SK-N-SH (cell line): ENCODE data around the gene UTP3. TPM values are rescaled to one million over a fixed set of nuclear protein-coding genes. Genes with fewer than 3 reads are reported as not detected.
"Not testable (repeated sequence)": the region's sequence is repeated elsewhere in the genome, so short reads cannot be mapped to it uniquely, and the experiment has no call there.

Experiments used
- CTCF ChIA-PET: fragments of 300-600, 350-600 bp; formaldehyde crosslinking; extraction: SDS; loops from one replicate; lab custom pipeline; 2021; lab: Yijun Ruan, JAX
- POLR2A ChIA-PET: fragments of 350-600 bp; sonication (Branson Sonifier 250); formaldehyde crosslinking; extraction: SDS; loops from one replicate; lab custom pipeline; 2020; ENCODE audit warnings: antibody characterized with exemption, inconsistent platforms; lab: Yijun Ruan, JAX
- DNase-seq: peaks from one replicate; pipeline ENCODE4 v3.0.0; 2012
- H2AFZ ChIP-seq: fragments of 200-600 bp; sonication (generic); 2 replicates; pipeline ENCODE4 v1.8.1; 2016; ENCODE audit warnings: antibody characterized with exemption, mild to moderate bottlenecking, low read depth
- H3F3A ChIP-seq: fragments of 200-600 bp; sonication (generic); replicated peaks from 2 replicates; pipeline ENCODE3; 2016; ENCODE audit warnings: antibody characterized with exemption, mild to moderate bottlenecking; ENCODE audit not compliant: insufficient read depth
- H3K27ac ChIP-seq, 2 experiments: fragments of 200-500 bp in 1 of 2; fragments of 200-600 bp in 1 of 2; sonication (Bioruptor generic) in 1 of 2; sonication (generic), shearing (Covaris generic) in 1 of 2; 2 replicates each; pipeline versions ENCODE4 v1.5.1 to v1.6.1; 2014 to 2016; ENCODE audit warnings: low read depth in 2 of 2, inconsistent platforms in 1 of 2, low read length in 1 of 2, mild to moderate bottlenecking in 1 of 2, mixed read lengths in 1 of 2
- H3K27me3 ChIP-seq: fragments of 200-600 bp; sonication (generic), shearing (Covaris generic); 2 replicates; pipeline ENCODE4 v1.6.1; 2016; ENCODE audit warnings: mixed run types; ENCODE audit not compliant: insufficient read depth
- H3K36me3 ChIP-seq, 2 experiments: fragments of 200-500 bp in 1 of 2; fragments of 200-600 bp in 1 of 2; sonication (Bioruptor generic) in 1 of 2; sonication (generic) in 1 of 2; replicated peaks in 1 of 2; 2 replicates each; pipeline versions ENCODE3 to v1.5.1; 2014 to 2016; ENCODE audit warnings: low read length in 1 of 2, mild to moderate bottlenecking in 1 of 2; ENCODE audit not compliant: insufficient read depth in 2 of 2, control insufficient read depth in 1 of 2
- H3K4me1 ChIP-seq, 2 experiments: fragments of 200-500 bp in 1 of 2; fragments of 200-600 bp in 1 of 2; sonication (Bioruptor generic) in 1 of 2; sonication (generic), shearing (Covaris generic) in 1 of 2; 2 replicates each; pipeline versions ENCODE4 v1.5.1 to v1.6.1; 2014 to 2016; ENCODE audit warnings: low read depth in 1 of 2, low read length in 1 of 2, mixed run types in 1 of 2; ENCODE audit not compliant: insufficient read depth in 2 of 2, control insufficient read depth in 1 of 2
- H3K4me2 ChIP-seq: fragments of 200-600 bp; sonication (generic), shearing (Covaris generic); 2 replicates; pipeline ENCODE4 v1.6.1; 2017; ENCODE audit warnings: mixed run types
- H3K4me3 ChIP-seq, 2 experiments: fragments of 200-500 bp in 1 of 2; fragments of 200-600 bp in 1 of 2; sonication (Bioruptor generic) in 1 of 2; sonication (generic), shearing (Covaris generic) in 1 of 2; 2 replicates each; pipeline versions ENCODE4 v1.5.1 to v1.8.1; 2014 to 2016; ENCODE audit warnings: low read depth in 2 of 2, inconsistent platforms in 1 of 2, low read length in 1 of 2, mild to moderate bottlenecking in 1 of 2, mixed read lengths in 1 of 2, moderate library complexity in 1 of 2
- H3K79me2 ChIP-seq: fragments of 200-600 bp; sonication (generic); 2 replicates; pipeline ENCODE4 v1.8.1; 2017; ENCODE audit warnings: mild to moderate bottlenecking; ENCODE audit not compliant: insufficient read depth
- H3K9ac ChIP-seq: fragments of 200-600 bp; sonication (generic); 2 replicates; pipeline ENCODE4 v1.6.1; 2017; ENCODE audit warnings: mixed run types
- H3K9me2 ChIP-seq: fragments of 200-600 bp; sonication (generic); 2 replicates; pipeline ENCODE4 v1.6.1; 2017; ENCODE audit warnings: mixed run types
- H3K9me3 ChIP-seq: fragments of 200-600 bp; sonication (generic); 2 replicates; pipeline ENCODE4 v1.6.1; 2017; ENCODE audit warnings: mixed run types, mild to moderate bottlenecking, moderate library complexity
- H4K20me1 ChIP-seq: fragments of 200-600 bp; sonication (generic); 2 replicates; pipeline ENCODE4 v1.6.1; 2017; ENCODE audit warnings: mild to moderate bottlenecking, mixed run types; ENCODE audit not compliant: insufficient read depth
- CTCF ChIP-seq: fragments of 200-600 bp; sonication (generic); IDR thresholded peaks from 2 replicates; pipeline ENCODE4 v1.6.1; 2017; ENCODE audit warnings: antibody characterized with exemption, mild to moderate bottlenecking, moderate library complexity
- FOXM1 ChIP-seq: IDR thresholded peaks from 2 replicates; pipeline ENCODE4 v1.4.0; 2012; ENCODE audit warnings: low read depth, mild to moderate bottlenecking
- GABPA ChIP-seq: IDR thresholded peaks from 2 replicates; pipeline ENCODE4 v1.4.0; 2012; ENCODE audit warnings: low read depth, mild to moderate bottlenecking
- NRF1 ChIP-seq: IDR thresholded peaks from 2 replicates; pipeline ENCODE4 v1.6.1; 2012; ENCODE audit warnings: low read depth, mild to moderate bottlenecking, low read length
- RAD21 ChIP-seq: IDR thresholded peaks from 2 replicates; pipeline ENCODE4 v1.6.1; 2012; ENCODE audit warnings: mild to moderate bottlenecking, low read length
- RFX5 ChIP-seq: IDR thresholded peaks from 2 replicates; pipeline ENCODE4 v1.6.1; 2012; ENCODE audit warnings: mild to moderate bottlenecking, improper control_type of control experiment, low read length
- RXRA ChIP-seq: IDR thresholded peaks from 2 replicates; pipeline ENCODE4 v1.4.0; 2012; ENCODE audit warnings: low read depth, mild to moderate bottlenecking, borderline replicate concordance
- SMC3 ChIP-seq: IDR thresholded peaks from 2 replicates; pipeline ENCODE4 v1.6.1; 2012; ENCODE audit warnings: low read depth, low read length, improper control_type of control experiment
- TAF1 ChIP-seq: IDR thresholded peaks from 2 replicates; pipeline ENCODE4 v1.6.1; 2012; ENCODE audit warnings: low read depth, mild to moderate bottlenecking, low read length, moderate library complexity, borderline replicate concordance
- TCF12 ChIP-seq: IDR thresholded peaks from 2 replicates; pipeline ENCODE4 v1.4.0; 2012
- YY1 ChIP-seq: IDR thresholded peaks from 2 replicates; pipeline ENCODE4 v1.4.0; 2012; ENCODE audit warnings: low read depth, mild to moderate bottlenecking
- WGBS: methylation state at CpG from one replicate; pipeline ENCODE4 v1.1.6; 2017; ENCODE audit warnings: low lambda C conversion rate; 5-methylcytosine and 5-hydroxymethylcytosine counted together
- polyA plus RNA-seq, 3 experiments: library from polyadenylated mRNA; depleted of rRNA; stranded (reverse); fragments of >200 nt; gene quantifications; 2 replicates each; pipeline ENCODE4 v1.2.3, GENCODE V29; 2012
- TF ChIP-seq, protein P1 (sequence below): IDR thresholded peaks from 2 replicates; pipeline ENCODE4 v1.4.0; 2012; ENCODE audit warnings: low read depth, borderline replicate concordance

Gene UTP3
- polyA plus RNA-seq, 1 of the 3 experiments (the other 2 are of a cell fraction), result 36.9 TPM

DNA sequence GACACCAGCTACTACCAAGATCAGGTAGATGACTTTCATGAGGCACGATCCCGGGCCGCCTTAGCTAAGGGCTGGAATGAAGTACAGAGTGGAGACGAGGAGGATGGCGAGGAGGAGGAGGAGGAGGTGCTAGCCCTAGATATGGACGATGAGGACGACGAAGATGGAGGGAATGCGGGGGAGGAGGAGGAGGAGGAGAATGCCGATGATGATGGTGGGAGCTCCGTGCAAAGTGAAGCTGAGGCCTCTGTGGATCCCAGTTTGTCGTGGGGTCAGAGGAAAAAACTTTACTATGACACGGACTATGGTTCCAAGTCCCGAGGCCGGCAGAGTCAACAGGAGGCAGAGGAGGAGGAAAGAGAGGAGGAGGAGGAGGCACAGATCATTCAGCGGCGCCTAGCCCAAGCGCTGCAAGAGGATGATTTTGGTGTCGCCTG lies 481 bp downstream of the UTP3 start:
- peak overlapping the region; percentile 90 to 98 for H3K4me3 ChIP-seq
- TF ChIP-seq, protein P1, sequence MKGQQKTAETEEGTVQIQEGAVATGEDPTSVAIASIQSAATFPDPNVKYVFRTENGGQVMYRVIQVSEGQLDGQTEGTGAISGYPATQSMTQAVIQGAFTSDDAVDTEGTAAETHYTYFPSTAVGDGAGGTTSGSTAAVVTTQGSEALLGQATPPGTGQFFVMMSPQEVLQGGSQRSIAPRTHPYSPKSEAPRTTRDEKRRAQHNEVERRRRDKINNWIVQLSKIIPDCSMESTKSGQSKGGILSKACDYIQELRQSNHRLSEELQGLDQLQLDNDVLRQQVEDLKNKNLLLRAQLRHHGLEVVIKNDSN, result no peak
- TF ChIP-seq RXRA (no peak), TAF1 (no peak), RFX5 (no peak)
- TF ChIP-seq, all 33 proteins: peak for 0
- H3K27ac ChIP-seq, result peak overlapping the region; percentile 93 to 94
- ChIA-PET CTCF (interaction anchor here (0.6 to 6.5 kb wide), 8 partner anchors 8 to 338 kb away, joined by 3 to 48 read pairs (median 3); no protein-coding TSS in a partner anchor), POLR2A (interaction anchor here (1.9 to 2.9 kb wide), 2 partner anchors 15 to 33 kb away, joined by 11 to 14 read pairs; partner anchors contain the start of gene RUFY3)
- H3K4me1 ChIP-seq, result peaks cover 6 to 13% of the 10 kb centered on the region in 2 experiments; a peak in 3 of 4 replicates
- H3K9me3 ChIP-seq, result no peaks in the 10 kb centered on the region
- H3K27me3 ChIP-seq, result no peaks in the 10 kb centered on the region
- peaks cover 24 to 32% of the 10 kb centered on the region in 2 experiments for H3K36me3 ChIP-seq
- H3K9me2 ChIP-seq, result no peaks in the 10 kb centered on the region
- peak overlapping the region; percentile 82 for H2AFZ ChIP-seq
- peaks cover 19% of the 10 kb centered on the region for H4K20me1 ChIP-seq
- H3K4me2 ChIP-seq, result peak overlapping the region; percentile 85
- DNase-seq, result peak; percentile 2
- WGBS, result 0% methylated on average over 19 of the region's 19 CpGs
- H3K9ac ChIP-seq, result peak overlapping the region; percentile 91
- H3K79me2 ChIP-seq, result peaks cover 50% of the 10 kb centered on the region
- peaks cover 17% of the 10 kb centered on the region for H3F3A ChIP-seq

DNA sequence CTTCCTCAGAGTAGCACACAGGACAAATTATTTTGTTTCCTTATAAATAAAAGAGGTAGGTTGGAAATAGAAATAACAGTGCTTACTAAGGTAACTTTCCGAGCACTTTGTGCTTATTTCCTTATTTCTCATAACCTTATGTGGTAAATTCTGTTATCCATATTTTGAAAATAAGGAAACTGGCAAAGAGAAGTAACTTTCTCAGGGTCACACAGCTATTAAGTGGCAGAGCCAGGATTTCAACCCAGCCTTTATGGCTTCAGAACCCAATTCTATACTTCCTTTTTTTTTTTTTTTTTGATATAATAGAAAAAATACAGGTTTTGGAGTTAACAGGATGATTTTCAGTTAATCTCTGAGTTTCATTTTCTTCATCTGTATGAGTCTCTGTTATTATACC lies 3.3 kb downstream of the UTP3 start:
- POLR2A ChIA-PET, result no interaction called here
- CTCF ChIA-PET, result interaction anchor here (0.7 to 6.5 kb wide), 2 partner anchors 13 to 40 kb away, joined by 3 to 48 read pairs; no protein-coding TSS in a partner anchor
- Histone ChIP-seq H3K9me3 (no peaks in the 10 kb centered on the region), H3K9ac (no peak overlapping the region), H3K4me3 (no peak overlapping the region), H2AFZ (no peak overlapping the region), H3F3A (peaks cover 13% of the 10 kb centered on the region), H4K20me1 (peaks cover 19% of the 10 kb centered on the region), H3K36me3 (peaks cover 24 to 35% of the 10 kb centered on the region in 2 experiments), H3K79me2 (peaks cover 50% of the 10 kb centered on the region), H3K27me3 (no peaks in the 10 kb centered on the region), H3K27ac (no peak overlapping the region), H3K4me1 (peaks cover 6 to 13% of the 10 kb centered on the region in 2 experiments; a peak in 3 of 4 replicates), H3K4me2 (no peak overlapping the region)
- no peak for DNase-seq
- whole genome bisulfite sequencing, result 92% methylated on average over 1 of the region's 1 CpG
- no peak for TF ChIP-seq SMC3
- no peak for TF ChIP-seq CTCF
- TF ChIP-seq, protein P1, result no peak
- no peak for TF ChIP-seq TCF12
- TF ChIP-seq RFX5, result no peak
- no peak for TF ChIP-seq RAD21
- no peak for TF ChIP-seq YY1
- TF ChIP-seq NRF1, result no peak
- no peak for TF ChIP-seq GABPA
- no peak for TF ChIP-seq FOXM1
- TF ChIP-seq, all 33 proteins: peak for 0
- H3K9me2 ChIP-seq, result no peaks in the 10 kb centered on the region

DNA sequence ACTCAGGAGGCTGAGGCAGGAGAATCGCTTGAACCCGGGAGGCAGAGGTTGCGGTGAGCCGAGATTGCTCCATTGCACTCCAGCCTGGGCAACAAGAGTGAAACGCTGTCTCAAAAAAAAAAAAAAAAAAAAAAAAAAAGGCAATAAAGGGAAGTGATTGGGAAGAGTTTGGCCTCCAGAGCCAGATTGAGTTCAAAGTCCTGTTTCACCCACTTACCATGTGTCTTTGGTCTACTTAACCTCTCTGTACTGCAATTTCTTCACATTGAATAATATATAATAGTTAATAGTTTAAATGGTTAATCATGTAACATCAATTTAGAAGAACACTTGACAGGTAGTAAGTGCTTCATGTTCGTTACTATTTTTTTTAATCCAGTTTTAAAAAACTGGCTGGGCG lies 6.3 kb downstream of the UTP3 start:
- POLR2A ChIA-PET, result not testable (repeated sequence)

GRCh38 chr4:70698435-70698834 lies 10.1 kb downstream of the UTP3 start:
- H3K36me3 ChIP-seq, H3K4me1 ChIP-seq, H3K9me3 ChIP-seq, POLR2A ChIA-PET, H3K27ac ChIP-seq, H4K20me1 ChIP-seq, DNase-seq, H3K79me2 ChIP-seq, H3K9ac ChIP-seq, H3K9me2 ChIP-seq, H2AFZ ChIP-seq, H3K4me2 ChIP-seq, H3K4me3 ChIP-seq, H3K27me3 ChIP-seq: not testable (repeated sequence)
- CTCF ChIA-PET, result interaction anchor here (1.5 kb wide), 1 partner anchor 9 kb away, joined by 3 read pairs; no protein-coding TSS in a partner anchor
- WGBS, result 81% methylated on average over 8 of the region's 8 CpGs
- peaks cover 16% of the 10 kb centered on the region for H3F3A ChIP-seq

More for the DNA sequence above, 6.3 kb downstream of the UTP3 start:
- over 99% methylated on average over 7 of the region's 7 CpGs for WGBS
- H3K36me3 ChIP-seq, result peaks cover 21 to 33% of the 10 kb centered on the region in 2 experiments
- H3K79me2 ChIP-seq, result peaks cover 38% of the 10 kb centered on the region
- H2AFZ ChIP-seq, H3K27me3 ChIP-seq, H3K27ac ChIP-seq, H3K4me2 ChIP-seq, H3K4me3 ChIP-seq, DNase-seq, H3K9me3 ChIP-seq, H3K9ac ChIP-seq, H3K9me2 ChIP-seq, H3K4me1 ChIP-seq, H3F3A ChIP-seq: not testable (repeated sequence)
- CTCF ChIA-PET, result interaction anchor here (6.5 kb wide), 1 partner anchor 10 kb away, joined by 48 read pairs; no protein-coding TSS in a partner anchor
- peaks cover 16% of the 10 kb centered on the region for H4K20me1 ChIP-seq
